Pons (tissue), 1 donor: ENCODE measurements around the gene KRTAP3-1.
A peak's percentile ranks its signal among the peaks of the same experiment; 100 is the strongest.
"Not testable (repeated sequence)": the region's sequence is repeated elsewhere in the genome, so short reads cannot be mapped to it uniquely, and the experiment has no call there.

Experiments used
- DNase-seq: peaks from one replicate; pipeline ENCODE4 v3.0.0-alpha.2; 2016; ENCODE audit warnings: low spot score

The KRTAP3-1 gene

GRCh38 chr17:41015454-41015853 lies 6.5 kb upstream of the KRTAP3-1 start:
- DNase-seq = no peak

DNA sequence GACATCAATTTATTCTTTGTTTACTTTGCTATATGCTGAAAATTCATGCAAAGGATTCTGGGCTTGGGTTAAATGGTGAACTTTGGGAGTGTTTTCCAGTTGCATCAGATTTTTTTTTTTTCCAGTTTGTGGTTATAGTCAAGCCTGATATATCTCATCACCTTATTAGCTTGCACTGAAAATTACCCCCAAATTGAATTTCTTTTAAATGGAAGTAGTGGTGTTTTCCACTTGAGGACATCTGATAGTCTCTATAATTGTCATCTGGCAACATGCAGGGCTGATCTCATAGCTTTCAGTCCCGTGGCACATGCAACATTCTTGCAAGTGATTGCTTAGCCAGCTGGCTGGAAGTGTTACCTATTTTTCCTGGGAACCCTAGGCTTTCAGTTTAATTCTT lies 4.7 kb upstream of the KRTAP3-1 start:
- DNase-seq = no peak

GRCh38 chr17:41013181-41013580 lies 4.3 kb upstream of the KRTAP3-1 start:
- no peak for DNase-seq

DNA sequence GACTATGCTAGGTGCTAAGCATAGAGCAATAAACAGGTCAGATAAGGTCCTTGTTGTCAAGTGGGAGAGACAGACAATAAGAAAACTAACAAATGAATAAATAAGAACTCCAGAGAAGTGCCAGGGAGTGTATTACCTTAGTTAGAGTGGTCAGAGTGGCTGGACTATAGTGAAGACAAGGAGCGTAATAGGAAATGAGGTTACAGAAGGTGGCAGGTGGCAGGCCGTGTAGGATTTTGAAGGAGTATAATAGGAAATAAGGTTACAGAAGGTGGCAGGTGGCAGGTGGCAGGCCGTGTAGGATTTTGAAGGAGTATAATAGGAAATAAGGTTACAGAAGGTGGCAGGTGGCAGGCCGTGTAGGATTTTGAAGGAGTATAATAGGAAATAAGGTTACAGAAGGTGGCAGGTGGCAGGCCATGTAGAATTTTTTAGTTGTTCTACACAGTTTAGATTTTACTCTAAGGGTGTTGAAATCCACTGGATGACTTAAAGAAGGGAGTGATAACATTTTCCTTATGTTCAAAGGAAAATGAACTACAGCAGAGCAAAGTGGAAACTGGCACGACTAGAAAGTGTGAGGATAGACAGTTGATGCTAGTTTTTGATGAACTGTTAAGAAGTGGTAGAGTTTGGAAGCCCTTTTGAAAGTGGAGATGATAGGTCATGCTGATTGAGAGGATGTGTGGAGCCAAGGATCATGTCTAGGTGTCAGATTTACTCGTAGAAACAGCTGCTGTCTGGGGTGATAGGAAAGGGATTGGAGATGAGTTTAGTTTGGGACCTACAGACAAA lies 3.6 kb upstream of the KRTAP3-1 start:
- no peak for DNase-seq

DNA sequence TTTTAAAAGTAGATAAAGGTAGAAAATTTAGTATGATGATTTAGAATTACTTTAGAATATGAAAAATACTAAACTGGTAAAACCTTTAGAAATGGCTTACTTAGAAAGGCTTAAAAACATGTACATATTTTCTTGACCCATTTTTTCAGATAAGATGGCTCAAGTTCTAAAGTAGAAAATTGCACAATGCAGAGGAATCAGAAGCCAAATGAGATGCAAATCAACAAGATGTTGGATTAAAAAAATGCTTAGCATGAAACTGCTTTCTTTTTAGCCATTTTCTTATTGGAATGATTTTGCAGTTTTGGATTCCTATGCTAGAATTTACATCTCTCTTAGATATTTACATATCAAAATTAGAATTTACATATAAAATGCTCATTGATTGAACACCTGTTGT lies 1.5 kb upstream of the KRTAP3-1 start:
- no peak for DNase-seq

DNA sequence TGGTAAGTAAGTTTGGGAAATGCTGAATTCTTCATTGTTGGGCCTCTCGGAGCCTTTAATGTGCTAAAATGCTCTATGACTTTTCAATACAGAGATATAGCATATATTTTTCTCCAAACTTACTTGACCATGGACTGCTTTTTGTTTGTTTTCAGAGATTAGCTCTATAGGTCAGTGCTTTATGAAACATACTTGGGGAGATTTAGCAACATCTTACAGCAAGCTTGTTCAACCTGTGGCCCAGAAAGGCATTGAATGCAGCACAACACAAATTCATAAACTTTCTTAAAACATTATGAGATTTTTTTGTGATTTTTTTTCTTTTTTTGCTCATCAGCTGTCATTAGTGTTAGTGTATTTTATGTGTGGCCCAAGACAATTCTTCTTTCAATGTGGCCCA lies 1.0 kb upstream of the KRTAP3-1 start:
- no peak for DNase-seq

- DNase-seq = no peak
Measured at GRCh38 chr17:41009301-41009760, 403 bp upstream of the KRTAP3-1 start.

DNA sequence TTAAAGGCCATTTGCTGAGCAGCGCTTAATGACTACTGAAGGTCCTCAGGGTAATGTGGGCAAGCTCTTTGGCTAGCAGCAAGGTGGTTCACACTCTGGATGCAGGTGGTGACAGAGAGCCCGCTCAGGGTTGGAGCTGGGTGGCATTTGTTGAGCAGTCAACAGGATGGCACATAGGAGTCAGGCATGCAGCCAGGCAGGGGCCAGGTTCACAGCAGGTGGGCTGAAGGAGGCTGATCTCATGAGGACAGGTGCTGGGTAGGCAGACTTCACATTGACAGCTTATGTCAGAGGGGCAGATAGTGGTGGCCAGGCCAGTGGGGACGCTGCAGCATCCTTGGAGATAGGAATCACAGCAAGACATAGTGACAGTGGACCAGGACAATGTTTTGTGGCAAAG lies 4.5 kb downstream of the KRTAP3-1 start:
- DNase-seq = no peak

DNA sequence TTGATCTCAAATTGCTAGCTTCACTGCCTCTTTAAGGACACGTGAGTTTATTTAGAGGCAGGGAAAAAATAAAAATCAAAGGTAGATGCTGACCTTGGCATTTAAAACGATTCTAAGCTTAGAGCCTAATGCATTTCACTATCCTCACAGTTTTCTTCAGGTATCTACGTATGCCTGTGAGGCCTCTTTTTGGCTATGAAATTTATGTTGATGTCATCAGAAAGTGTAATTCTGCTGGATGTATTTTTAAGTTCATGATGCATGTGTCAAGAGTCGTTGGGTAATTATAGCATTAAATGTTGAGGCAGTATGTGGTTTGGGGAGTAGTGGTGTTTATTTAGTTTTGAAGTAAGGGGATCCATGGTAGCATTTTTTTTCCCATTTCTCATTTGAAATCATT lies 5.0 kb downstream of the KRTAP3-1 start:
- no peak for DNase-seq

DNA sequence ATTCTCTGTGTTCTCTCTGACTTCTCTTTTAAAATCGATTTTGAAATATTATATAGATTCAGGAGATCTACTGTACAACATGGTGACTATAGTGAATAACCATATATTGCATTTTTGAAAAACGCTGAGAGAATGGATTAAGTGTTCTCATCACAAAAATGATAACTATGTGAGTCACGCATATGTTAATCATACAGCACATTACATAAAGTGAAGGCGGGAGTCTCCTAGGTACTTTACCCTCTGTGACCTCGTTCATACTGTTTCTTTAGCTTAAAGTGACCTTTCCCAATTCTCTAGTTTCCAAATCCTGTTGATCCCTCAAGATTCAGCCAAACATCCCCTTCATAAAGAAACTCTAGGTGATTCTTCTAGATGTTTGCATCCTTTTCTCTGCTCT lies 6.1 kb downstream of the KRTAP3-1 start:
- no peak for DNase-seq

GRCh38 chr17:41001795-41002194 lies 7.1 kb downstream of the KRTAP3-1 start:
- DNase-seq = no peak

DNA sequence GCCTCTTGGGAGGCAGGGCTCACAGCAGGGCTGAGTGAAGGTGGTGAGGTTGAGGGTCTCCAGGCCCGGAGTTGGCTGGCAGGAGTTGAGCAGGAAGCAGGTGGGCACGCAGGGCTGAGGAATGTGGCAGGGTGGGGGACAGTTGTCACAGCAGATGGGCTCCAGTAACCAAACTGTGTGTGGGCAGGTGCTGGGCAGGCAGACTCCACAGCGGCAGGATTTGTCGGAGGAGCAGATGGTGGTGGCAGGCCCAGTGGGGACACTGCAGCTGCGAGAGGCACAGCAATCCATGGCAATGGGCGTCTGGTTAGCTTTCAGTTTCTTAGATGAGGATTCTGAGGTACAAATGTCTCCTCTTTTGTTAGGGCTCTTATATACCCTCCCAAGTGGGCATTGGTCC lies 9.4 kb downstream of the KRTAP3-1 start, which contains the start of gene KRTAP3-2:
KRTAP3-2 (minus strand) TSS at position 344 of the 400 bp plus-strand sequence; CDS start at position 291, 53 bp downstream.
- DNase-seq = not testable (repeated sequence)

DNA sequence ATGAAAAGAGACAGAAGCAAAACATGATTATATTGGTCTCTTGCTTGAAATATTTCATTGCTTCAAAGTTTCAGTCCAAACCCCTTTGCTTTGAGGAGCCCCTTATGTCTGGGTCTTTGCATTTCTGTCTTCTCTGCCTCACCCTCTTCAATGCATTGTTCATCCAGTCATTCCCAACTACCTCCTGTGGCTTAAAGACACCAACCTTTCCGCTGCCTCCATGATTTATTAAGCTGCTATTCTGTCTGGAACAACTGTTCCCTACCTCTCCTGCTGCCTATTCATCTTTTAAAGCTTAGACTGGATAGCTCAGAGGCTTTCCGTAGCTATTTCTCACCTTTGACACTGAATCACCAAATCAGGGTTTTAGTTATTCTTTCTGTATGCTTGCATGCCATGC lies 11.6 kb downstream of the KRTAP3-1 start:
- DNase-seq = no peak

DNA sequence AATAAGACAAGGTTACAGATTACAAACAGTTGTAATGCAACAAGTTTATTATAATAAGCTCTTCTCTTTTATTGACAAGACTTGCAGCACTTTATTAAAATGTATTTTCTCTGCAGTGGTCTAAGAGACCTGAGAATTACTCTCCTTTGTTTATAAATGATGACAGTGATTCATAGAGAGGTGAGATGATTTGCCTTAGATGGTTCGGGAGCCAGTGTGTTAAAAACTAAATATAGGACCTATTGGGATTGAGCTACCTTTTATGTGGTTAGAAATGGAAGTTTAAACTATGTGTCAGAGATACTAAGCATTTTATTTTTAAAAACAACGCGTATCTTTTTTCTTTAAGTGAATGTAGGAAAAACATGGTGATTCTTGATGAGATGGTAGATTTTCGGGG lies 12.1 kb downstream of the KRTAP3-1 start:
- no peak for DNase-seq

DNA sequence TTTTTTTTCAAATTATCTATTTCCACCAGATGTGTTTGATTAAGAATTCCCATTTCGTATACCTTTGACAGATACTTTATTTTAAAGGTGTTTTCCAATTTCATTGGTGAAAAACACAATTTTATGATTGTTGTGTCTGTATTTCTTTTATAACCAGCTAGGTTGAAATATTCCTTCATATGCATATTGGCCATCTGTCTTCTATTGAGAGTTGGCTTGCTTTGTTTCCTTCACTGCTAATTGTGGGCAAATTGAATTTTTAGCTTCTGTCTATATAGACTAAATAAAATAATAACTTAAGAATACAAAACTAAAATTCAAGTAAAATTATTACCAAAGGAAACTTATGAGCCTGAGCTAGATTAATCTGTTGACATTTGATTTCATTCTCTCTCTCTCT lies 13.8 kb downstream of the KRTAP3-1 start:
- DNase-seq = no peak

GRCh38 chr17:40993839-40994238 lies 15.1 kb downstream of the KRTAP3-1 start, which contains the start of gene KRTAP3-3:
TSS of gene KRTAP3-3 (minus strand) at chr17:40994164. CDS start at chr17:40994097, 67 bp downstream.
- no peak for DNase-seq

DNA sequence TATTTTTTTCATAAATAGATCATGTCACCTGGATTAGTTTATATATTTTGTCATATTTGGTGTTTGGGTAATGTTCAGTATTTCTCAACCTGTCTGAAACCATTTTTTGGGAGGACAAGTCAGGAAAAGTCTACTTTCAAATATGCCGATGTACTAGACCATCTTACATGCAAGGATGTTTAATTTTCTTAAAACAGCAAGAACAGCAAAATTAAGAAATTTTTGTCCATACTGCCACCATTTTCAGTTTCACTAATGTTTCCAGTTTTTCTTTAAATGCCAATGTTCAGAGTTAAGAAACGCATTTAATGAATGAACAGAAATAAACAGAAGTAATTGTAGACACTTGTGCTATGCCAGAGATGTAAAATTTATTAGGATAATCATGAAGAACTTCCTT lies 15.8 kb downstream of the KRTAP3-1 start:
- no peak for DNase-seq

DNA sequence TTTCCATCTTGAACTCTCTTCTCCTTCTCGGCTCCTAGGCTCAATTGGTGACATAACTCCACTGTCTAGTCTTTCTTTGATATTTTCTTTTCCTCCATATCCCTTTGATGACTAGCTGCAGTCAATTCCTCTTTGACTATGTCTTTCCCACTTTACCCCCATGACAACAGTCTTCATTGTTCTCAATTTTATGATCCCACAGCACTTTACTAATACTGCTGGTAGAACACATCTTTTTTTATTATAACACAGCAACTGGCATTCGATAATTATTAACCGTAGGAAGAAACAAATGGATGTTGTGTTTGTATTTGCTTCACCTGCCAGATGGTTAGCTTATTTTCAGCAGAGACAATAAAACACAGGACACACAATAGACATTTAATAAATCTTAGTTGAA lies 16.3 kb downstream of the KRTAP3-1 start:
- no peak for DNase-seq

DNA sequence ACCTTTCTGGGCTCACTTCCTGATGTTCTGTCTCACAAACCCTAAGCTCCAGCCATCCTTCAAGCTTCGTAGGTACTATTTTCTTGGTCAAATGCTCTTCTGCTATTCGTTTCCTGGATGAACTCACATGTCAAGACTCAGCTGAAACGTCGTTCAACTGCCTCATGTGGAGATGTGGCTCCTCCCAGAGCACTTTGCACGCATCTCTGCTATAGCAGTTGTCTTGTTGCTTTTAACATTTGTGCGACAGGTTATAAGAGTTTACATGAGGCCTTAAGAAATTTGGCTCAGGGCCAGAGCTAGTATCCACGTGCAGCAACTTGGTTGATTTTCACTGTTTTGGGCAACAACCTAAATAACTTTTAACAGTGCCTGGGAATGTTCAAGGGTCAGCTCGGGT lies 22.0 kb downstream of the KRTAP3-1 start:
- no peak for DNase-seq

DNA sequence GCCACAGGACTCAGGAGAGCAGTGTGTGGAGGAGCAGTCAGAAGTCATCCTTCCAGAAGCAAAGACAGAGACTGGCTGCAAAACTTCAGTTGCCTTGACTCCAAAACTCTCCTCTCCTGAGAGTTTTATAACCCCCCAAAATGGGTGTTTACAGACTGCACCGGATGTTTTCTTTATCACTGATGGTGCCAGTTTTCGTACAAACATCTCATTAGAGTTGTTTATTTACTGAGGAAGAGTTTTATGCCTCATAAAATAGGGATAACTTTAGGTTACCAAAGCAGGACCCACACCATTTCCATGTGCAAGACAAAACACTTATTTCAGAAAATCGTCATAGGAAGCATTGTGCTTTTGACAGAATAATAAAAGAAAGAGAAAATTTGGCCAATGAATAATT lies 24.7 kb downstream of the KRTAP3-1 start, which contains the start of gene KRT40:
KRT40 (minus strand) TSS at position 101 of the 400 bp plus-strand sequence; CDS start at position 48, 53 bp downstream.
- DNase-seq = no peak

DNA sequence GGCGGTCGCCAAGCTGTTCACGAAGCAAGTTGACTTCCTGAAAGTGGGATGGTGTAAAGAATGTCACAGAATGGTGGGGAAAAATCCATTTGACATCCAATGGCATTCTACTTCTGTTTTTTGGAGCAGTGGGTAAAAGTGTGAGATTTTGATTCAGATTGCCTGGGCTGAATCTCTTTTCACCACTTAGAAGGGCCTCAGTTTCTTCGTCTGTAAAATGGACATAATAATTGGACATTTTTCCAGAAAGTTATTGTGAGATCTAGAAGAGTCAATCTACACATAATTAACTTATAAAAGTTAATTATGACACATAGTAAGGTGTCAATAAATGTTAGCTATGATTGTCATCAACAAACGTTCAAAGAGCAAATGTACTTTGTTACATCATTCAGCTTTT lies 27.8 kb downstream of the KRTAP3-1 start:
- no peak for DNase-seq

- peak; percentile 37 for DNase-seq
Measured at GRCh38 chr17:40980596-40980995, 28.3 kb downstream of the KRTAP3-1 start.

DNA sequence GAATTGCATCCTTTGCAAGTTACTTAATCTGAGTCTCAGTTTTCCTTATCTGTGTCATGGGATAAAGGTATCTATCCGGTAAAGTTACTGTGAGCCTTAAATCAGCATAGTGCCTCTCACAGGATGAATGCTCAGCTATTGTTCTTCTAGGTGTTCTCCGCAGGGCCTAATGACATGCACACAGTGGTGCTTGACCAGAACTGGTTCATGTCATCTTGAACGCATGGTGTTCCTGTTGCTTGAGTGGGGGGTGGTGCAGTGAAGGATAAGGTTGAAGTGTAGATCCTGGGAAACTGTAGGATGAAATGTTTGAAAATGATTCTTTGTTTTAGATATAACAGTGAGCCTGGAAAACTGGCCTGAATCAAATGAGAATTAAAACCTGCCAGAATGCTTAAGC lies 28.8 kb downstream of the KRTAP3-1 start:
- DNase-seq = peak; percentile 1
